ENCODE data around the gene FAM20B. TPM values are rescaled to one million over a fixed set of nuclear protein-coding genes. Genes with fewer than 3 reads are reported as not detected.

FAM20B gene
- total and polyA plus RNA-seq, 2 of the 13 experiments (the other 11 are each of a cell fraction or from before 2014, with no cell fraction given): 13.8 to 26.9 TPM

DNA sequence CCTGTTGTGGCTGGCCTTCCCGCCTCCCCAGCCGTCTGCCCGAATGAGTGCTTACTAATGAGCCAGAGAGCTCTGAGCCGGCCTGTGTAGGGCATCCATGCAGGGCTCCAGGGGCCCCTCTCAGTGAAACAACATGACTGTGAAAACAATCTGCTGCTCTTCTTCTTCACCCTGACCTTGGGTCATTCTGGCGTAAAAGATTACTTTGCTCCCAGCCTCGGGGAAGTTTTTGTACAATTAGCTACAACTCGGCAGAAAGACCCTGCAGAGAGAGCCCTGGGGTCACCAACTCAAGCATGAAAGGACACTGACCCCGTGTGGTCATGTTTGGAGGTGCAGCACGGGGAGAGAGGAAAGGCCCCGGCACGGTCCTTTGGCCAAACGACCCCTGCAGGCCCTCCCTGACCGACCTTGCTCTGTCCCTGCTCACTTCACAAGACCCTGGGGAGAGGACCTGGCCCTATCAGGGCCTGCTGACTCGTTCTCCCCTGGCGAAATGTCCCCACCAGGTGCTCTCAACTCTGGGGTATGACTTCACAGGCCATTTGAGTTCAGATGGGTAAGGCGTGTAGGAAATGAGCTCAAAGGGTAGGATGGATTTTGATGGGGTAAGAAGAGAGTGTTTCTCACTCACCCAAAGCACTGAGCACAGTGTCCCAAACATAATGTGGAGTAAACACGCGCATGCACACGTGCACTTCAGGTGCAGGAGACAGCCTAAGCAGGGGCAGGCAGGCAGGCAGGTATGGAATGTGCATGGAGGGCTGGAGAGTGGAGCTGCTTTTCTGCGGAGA, 22.9 kb upstream of the FAM20B start (continued):
- TF ChIP-seq, protein P1, sequence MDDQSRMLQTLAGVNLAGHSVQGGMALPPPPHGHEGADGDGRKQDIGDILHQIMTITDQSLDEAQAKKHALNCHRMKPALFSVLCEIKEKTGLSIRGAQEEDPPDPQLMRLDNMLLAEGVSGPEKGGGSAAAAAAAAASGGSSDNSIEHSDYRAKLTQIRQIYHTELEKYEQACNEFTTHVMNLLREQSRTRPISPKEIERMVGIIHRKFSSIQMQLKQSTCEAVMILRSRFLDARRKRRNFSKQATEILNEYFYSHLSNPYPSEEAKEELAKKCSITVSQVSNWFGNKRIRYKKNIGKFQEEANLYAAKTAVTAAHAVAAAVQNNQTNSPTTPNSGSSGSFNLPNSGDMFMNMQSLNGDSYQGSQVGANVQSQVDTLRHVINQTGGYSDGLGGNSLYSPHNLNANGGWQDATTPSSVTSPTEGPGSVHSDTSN (CRISPR knock-in tag; IDR thresholded peaks at IDR 0.05; ENCODE audit: borderline replicate concordance): no peak
- TF ChIP-seq, protein P2, sequence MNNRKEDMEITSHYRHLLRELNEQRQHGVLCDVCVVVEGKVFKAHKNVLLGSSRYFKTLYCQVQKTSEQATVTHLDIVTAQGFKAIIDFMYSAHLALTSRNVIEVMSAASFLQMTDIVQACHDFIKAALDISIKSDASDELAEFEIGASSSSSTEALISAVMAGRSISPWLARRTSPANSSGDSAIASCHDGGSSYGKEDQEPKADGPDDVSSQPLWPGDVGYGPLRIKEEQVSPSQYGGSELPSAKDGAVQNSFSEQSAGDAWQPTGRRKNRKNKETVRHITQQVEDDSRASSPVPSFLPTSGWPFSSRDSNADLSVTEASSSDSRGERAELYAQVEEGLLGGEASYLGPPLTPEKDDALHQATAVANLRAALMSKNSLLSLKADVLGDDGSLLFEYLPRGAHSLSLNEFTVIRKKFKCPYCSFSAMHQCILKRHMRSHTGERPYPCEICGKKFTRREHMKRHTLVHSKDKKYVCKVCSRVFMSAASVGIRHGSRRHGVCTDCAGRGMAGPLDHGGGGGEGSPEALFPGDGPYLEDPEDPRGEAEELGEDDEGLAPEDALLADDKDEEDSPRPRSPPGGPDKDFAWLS (CRISPR knock-in tag; IDR thresholded peaks at IDR 0.05; ENCODE audit: borderline replicate concordance): no peak
- TF ChIP-seq, protein P3, sequence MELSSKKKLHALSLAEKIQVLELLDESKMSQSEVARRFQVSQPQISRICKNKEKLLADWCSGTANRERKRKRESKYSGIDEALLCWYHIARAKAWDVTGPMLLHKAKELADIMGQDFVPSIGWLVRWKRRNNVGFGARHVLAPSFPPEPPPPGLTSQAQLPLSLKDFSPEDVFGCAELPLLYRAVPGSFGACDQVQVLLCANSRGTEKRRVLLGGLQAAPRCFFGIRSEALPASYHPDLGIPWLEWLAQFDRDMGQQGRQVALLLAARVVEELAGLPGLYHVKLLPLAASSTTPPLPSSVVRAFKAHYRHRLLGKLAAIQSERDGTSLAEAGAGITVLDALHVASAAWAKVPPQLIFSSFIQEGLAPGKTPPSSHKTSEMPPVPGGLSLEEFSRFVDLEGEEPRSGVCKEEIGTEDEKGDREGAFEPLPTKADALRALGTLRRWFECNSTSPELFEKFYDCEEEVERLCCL (CRISPR knock-in tag; IDR thresholded peaks at IDR 0.05; ENCODE audit: borderline replicate concordance): no peak
- no peak for TF ChIP-seq MBD4 (IDR thresholded peaks at IDR 0.05; ENCODE audit: borderline replicate concordance, low read length)
- TF ChIP-seq ZKSCAN8 (CRISPR knock-in tag; IDR thresholded peaks at IDR 0.05; ENCODE audit: borderline replicate concordance): peak; percentile 66; the same call in 1 of the 2 replicates
- no peak for TF ChIP-seq ZNF644 (CRISPR knock-in tag; IDR thresholded peaks at IDR 0.05; ENCODE audit: low read depth)
- no peak for TF ChIP-seq BRD4 (CRISPR knock-in tag; IDR thresholded peaks at IDR 0.05)
- TF ChIP-seq, protein P4, sequence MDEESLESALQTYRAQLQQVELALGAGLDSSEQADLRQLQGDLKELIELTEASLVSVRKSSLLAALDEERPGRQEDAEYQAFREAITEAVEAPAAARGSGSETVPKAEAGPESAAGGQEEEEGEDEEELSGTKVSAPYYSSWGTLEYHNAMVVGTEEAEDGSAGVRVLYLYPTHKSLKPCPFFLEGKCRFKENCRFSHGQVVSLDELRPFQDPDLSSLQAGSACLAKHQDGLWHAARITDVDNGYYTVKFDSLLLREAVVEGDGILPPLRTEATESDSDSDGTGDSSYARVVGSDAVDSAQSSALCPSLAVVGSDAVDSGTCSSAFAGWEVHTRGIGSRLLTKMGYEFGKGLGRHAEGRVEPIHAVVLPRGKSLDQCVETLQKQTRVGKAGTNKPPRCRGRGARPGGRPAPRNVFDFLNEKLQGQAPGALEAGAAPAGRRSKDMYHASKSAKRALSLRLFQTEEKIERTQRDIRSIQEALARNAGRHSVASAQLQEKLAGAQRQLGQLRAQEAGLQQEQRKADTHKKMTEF (CRISPR knock-in tag; IDR thresholded peaks at IDR 0.05): peak; percentile 44; the same call in 1 of the 2 replicates
- no peak for TF ChIP-seq ZNF207 (IDR thresholded peaks at IDR 0.05; ENCODE audit: borderline replicate concordance)
- TF ChIP-seq, protein P5, sequence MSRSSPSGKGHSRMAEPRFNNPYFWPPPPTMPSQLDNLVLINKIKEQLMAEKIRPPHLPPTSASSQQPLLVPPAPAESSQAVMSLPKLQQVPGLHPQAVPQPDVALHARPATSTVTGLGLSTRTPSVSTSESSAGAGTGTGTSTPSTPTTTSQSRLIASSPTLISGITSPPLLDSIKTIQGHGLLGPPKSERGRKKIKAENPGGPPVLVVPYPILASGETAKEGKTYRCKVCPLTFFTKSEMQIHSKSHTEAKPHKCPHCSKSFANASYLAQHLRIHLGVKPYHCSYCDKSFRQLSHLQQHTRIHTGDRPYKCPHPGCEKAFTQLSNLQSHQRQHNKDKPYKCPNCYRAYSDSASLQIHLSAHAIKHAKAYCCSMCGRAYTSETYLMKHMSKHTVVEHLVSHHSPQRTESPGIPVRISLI (CRISPR knock-in tag; IDR thresholded peaks at IDR 0.05; ENCODE audit: borderline replicate concordance): no peak
- no peak for TF ChIP-seq ZNF496 (CRISPR knock-in tag; IDR thresholded peaks at IDR 0.05; ENCODE audit: insufficient replicate concordance)
- TF ChIP-seq NFYC (CRISPR knock-in tag; IDR thresholded peaks at IDR 0.05): no peak
- no peak for TF ChIP-seq ZNF180 (CRISPR knock-in tag; IDR thresholded peaks at IDR 0.05; ENCODE audit: borderline replicate concordance, low read depth)
- 0 out of 2 replicates have a peak, but pooled peaks have one; percentile 14 for TF ChIP-seq ZNF510 (CRISPR knock-in tag; IDR thresholded peaks at IDR 0.05; ENCODE audit: low read depth)
- no peak for TF ChIP-seq POLR2G (IDR thresholded peaks at IDR 0.05; ENCODE audit: low read depth, low read length)
- no peak for TF ChIP-seq ZNF766 (CRISPR knock-in tag; IDR thresholded peaks at IDR 0.05; ENCODE audit: borderline replicate concordance)
- 0 out of 2 replicates have a peak, but pooled peaks have one; percentile 29 for TF ChIP-seq ZNF557 (CRISPR knock-in tag; IDR thresholded peaks at IDR 0.05)
- 0 out of 2 replicates have a peak, but pooled peaks have one; percentile 34 for TF ChIP-seq GATAD1 (CRISPR knock-in tag; IDR thresholded peaks at IDR 0.05)
- TF ChIP-seq, protein P6, sequence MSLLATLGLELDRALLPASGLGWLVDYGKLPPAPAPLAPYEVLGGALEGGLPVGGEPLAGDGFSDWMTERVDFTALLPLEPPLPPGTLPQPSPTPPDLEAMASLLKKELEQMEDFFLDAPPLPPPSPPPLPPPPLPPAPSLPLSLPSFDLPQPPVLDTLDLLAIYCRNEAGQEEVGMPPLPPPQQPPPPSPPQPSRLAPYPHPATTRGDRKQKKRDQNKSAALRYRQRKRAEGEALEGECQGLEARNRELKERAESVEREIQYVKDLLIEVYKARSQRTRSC (CRISPR knock-in tag; IDR thresholded peaks at IDR 0.05; ENCODE audit: low read depth): no peak
- no peak for TF ChIP-seq ZNF563 (CRISPR knock-in tag; IDR thresholded peaks at IDR 0.05)
- no peak for TF ChIP-seq ZBTB38 (CRISPR knock-in tag; IDR thresholded peaks at IDR 0.05)
- no peak; the same call in 1 of the 2 replicates for TF ChIP-seq ZNF33B (CRISPR knock-in tag; IDR thresholded peaks at IDR 0.05)
